Upper lobe of right lung (tissue), 1 donor: Measurements from ENCODE around the gene MSMO1. TPM values are rescaled to one million over a fixed set of nuclear protein-coding genes. Genes with fewer than 3 reads are reported as not detected.

ENCODE experiments used
- ATAC-seq: fragments of 200-7000 bp; cut with Tn5 transposase; one replicate; pipeline ENCODE4 v1.9.1; 2020; ENCODE audit warnings: mild to moderate bottlenecking, moderate library complexity
- DNase-seq: peaks from one replicate; pipeline ENCODE4 v3.0.0-alpha.2; 2020
- H3K27ac ChIP-seq: fragments of 200-600 bp; one replicate; pipeline ENCODE4 v1.8.0; 2022
- H3K27me3 ChIP-seq: fragments of 200-600 bp; one replicate; pipeline ENCODE4 v1.8.0; 2022; ENCODE audit warnings: mild to moderate bottlenecking
- H3K36me3 ChIP-seq: fragments of 200-600 bp; one replicate; pipeline ENCODE4 v1.8.0; 2022
- H3K4me1 ChIP-seq: fragments of 200-600 bp; one replicate; pipeline ENCODE4 v1.8.0; 2022
- H3K4me3 ChIP-seq: fragments of 200-600 bp; one replicate; pipeline ENCODE4 v1.8.0; 2022; ENCODE audit warnings: mild to moderate bottlenecking
- H3K9me3 ChIP-seq: fragments of 200-600 bp; one replicate; pipeline ENCODE4 v1.8.0; 2022
- intact Hi-C: fragments of 100-400 bp; cut with DNase I; formaldehyde crosslinking; loops from one replicate; pipeline ENCODE4 v1.11.0; 2022
- total RNA-seq: library from RNA; stranded (reverse); fragmentation: NEBNext Ultra II Directional; extraction: Animal tissue kit (Norgen Biotek cat#: 25700); gene quantifications from one replicate; pipeline ENCODE4 v1.2.1, GENCODE V29; 2021
- TF ChIP-seq, protein P1 (sequence below): fragments of 200-600 bp; IDR thresholded peaks from one replicate; pipeline ENCODE4 v1.8.0; 2022; ENCODE audit warnings: antibody characterized with exemption
- donor health status: DM: no; HTN: yes; CAD: no; lungs with severe emphysema.

MSMO1 gene
- total RNA-seq, 1 donor from 2014 or later: 213 TPM

DNA sequence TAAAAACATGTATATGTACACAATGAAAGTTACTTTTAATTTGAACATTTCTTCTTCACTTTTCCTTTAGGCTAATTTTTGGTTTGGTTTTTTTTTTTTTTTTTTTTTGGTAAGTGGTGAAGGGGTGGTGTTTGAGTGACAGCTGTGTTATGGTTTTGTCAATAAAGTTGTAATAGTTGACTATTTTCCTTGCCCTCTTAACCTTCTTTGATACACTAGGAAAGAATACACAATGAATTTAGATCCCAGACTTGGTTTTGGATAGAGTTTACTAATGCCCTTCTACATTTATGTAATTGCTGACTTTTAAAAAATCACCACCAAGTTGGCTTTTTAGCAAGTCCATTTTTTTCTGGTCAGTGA, 38.1 kb upstream of the MSMO1 start:
- intact Hi-C loops: no loop called here
- TF ChIP-seq, protein P1, sequence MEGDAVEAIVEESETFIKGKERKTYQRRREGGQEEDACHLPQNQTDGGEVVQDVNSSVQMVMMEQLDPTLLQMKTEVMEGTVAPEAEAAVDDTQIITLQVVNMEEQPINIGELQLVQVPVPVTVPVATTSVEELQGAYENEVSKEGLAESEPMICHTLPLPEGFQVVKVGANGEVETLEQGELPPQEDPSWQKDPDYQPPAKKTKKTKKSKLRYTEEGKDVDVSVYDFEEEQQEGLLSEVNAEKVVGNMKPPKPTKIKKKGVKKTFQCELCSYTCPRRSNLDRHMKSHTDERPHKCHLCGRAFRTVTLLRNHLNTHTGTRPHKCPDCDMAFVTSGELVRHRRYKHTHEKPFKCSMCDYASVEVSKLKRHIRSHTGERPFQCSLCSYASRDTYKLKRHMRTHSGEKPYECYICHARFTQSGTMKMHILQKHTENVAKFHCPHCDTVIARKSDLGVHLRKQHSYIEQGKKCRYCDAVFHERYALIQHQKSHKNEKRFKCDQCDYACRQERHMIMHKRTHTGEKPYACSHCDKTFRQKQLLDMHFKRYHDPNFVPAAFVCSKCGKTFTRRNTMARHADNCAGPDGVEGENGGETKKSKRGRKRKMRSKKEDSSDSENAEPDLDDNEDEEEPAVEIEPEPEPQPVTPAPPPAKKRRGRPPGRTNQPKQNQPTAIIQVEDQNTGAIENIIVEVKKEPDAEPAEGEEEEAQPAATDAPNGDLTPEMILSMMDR: no peak
- H3K36me3 ChIP-seq: no peaks in the 10 kb centered on the region
- H3K27ac ChIP-seq: no peak overlapping the region
- ATAC-seq: no peak
- H3K4me3 ChIP-seq: no peak overlapping the region
- H3K4me1 ChIP-seq: peaks cover 2% of the 10 kb centered on the region
- H3K27me3 ChIP-seq: no peaks in the 10 kb centered on the region
- H3K9me3 ChIP-seq: no peaks in the 10 kb centered on the region
- no peak for DNase-seq

DNA sequence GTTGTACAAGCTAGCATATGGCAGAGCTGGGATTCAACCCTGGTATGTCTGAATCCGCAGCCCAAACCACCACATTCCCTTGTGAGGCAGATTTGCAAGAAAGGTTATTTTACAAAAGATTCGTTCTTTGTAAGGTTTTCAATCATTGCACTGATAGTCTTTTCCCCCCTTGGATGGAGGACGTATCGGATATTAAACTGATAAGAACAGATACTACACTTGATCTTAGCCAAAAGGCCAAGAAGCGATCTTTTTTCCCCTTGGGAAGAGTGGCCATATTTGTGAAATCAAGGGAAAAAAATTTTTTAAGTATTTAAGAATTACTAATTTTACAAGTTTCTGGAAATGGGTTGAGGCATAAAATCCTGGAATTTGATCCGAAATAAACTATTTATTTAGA, 34.4 kb upstream of the MSMO1 start:
- peaks cover 9% of the 10 kb centered on the region for H3K36me3 ChIP-seq
- H3K4me1 ChIP-seq: peaks cover 12% of the 10 kb centered on the region
- DNase-seq: no peak
- intact Hi-C loops: no loop called here
- TF ChIP-seq, protein P1: no peak
- ATAC-seq: no peak
- H3K27ac ChIP-seq: no peak overlapping the region
- H3K27me3 ChIP-seq: no peaks in the 10 kb centered on the region
- H3K4me3 ChIP-seq: no peak overlapping the region
- no peaks in the 10 kb centered on the region for H3K9me3 ChIP-seq

DNA sequence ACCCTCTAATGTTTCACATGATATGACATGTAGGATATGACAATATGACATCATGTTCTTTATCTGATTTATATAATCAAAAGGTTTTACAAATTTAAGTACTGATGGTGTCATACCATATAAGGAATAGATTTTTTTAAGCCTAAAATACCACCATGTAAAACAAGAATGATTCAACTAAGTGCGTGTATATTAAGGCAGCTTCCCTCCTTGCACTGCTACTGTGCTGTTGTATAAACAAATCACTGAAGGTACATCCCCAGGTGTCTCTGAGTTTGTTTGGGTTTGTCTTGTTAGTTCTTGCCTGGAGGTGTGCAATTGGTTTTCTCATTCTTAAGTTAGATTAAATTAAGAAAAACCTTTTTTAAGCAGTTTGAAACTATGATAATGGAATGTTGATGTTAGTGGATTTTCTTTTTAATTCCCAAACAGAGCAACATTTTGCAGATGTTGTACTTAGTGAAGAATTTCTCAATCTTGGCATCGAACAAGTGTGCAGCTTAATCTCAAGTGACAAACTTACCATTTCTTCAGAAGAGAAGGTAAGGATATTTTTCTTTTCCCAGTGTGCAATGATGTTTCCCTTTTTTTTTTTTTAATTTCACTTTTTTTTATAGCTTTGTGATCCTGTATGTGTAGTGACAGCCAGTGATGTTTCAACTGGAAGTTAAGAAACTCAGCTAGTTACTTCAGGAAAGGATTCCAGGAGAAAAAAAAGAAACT, 33.4 kb upstream of the MSMO1 start:
- Histone ChIP-seq H3K4me3 (no peak overlapping the region), H3K9me3 (no peaks in the 10 kb centered on the region), H3K27ac (no peak overlapping the region), H3K27me3 (no peaks in the 10 kb centered on the region), H3K36me3 (peaks cover 15% of the 10 kb centered on the region), H3K4me1 (peaks cover 12% of the 10 kb centered on the region)
- TF ChIP-seq, protein P1: no peak
- no peak for ATAC-seq
- DNase-seq: no peak
- intact Hi-C loops: no loop called here

DNA sequence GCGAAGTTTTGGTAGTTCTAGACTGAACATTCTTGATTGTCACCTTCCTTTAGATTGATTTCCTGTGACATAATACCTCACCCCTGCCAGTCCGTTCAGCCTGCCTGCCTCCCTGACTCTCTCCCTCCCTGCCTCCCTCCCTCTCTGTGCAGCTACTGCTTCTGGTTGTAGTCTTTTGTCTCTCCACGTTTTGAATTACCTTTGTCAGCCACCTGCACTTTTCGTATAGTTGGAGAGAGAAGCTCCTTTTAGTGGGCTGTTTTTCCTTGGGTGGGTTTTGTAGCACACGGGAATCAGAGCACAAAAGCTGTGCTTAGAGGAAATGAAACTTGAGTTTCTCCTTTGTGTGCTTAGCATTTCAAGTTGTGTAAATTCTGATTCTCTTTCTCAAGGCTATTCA, 32.6 kb upstream of the MSMO1 start:
- TF ChIP-seq, protein P1: no peak
- no peaks in the 10 kb centered on the region for H3K9me3 ChIP-seq
- peaks cover 12% of the 10 kb centered on the region for H3K4me1 ChIP-seq
- DNase-seq: no peak
- peak; percentile 67 for ATAC-seq
- H3K4me3 ChIP-seq: no peak overlapping the region
- no peaks in the 10 kb centered on the region for H3K27me3 ChIP-seq
- H3K27ac ChIP-seq: no peak overlapping the region
- intact Hi-C loops: no loop called here
- peaks cover 15% of the 10 kb centered on the region for H3K36me3 ChIP-seq

GRCh38 chr4:165297626-165298025, 29.8 kb upstream of the MSMO1 start:
- intact Hi-C loops: no loop called here
- TF ChIP-seq, protein P1: no peak
- H3K4me3 ChIP-seq: no peak overlapping the region
- no peaks in the 10 kb centered on the region for H3K9me3 ChIP-seq
- H3K4me1 ChIP-seq: peaks cover 12% of the 10 kb centered on the region
- ATAC-seq (no peak), DNase-seq (no peak)
- H3K27me3 ChIP-seq: no peaks in the 10 kb centered on the region
- peaks cover 15% of the 10 kb centered on the region for H3K36me3 ChIP-seq
- H3K27ac ChIP-seq: no peak overlapping the region
